GM06990 (cell line): Measurements from ENCODE around the gene P3H2.
A peak's percentile ranks its signal among the peaks of the same experiment; 100 is the strongest.

Experiments
- DNase-seq: peaks from one replicate; pipeline ENCODE4 v3.0.0-alpha.2; 2011; ENCODE audit not compliant: insufficient read length; ENCODE audit errors: extremely low read depth
- H3K27me3 ChIP-seq: replicated peaks from 2 replicates; pipeline ENCODE4 v1.6.0; 2011; ENCODE audit warnings: low read length; ENCODE audit not compliant: control insufficient read depth, insufficient read depth
- H3K36me3 ChIP-seq: 2 replicates; pipeline ENCODE4 v1.5.1; 2011; ENCODE audit warnings: low read length; ENCODE audit not compliant: control insufficient read depth, insufficient read depth
- H3K4me3 ChIP-seq: replicated peaks from 2 replicates; pipeline ENCODE4 v1.5.1; 2011; ENCODE audit warnings: low read depth, mild to moderate bottlenecking, control low read depth, low read length
- TF ChIP-seq, protein P1 (sequence below): IDR thresholded peaks from 2 replicates; pipeline ENCODE4 v1.5.1; 2011; ENCODE audit warnings: low read length, control low read depth, mild to moderate bottlenecking, inconsistent platforms; ENCODE audit not compliant: insufficient read depth, poor library complexity, severe bottlenecking

The P3H2 gene

DNA sequence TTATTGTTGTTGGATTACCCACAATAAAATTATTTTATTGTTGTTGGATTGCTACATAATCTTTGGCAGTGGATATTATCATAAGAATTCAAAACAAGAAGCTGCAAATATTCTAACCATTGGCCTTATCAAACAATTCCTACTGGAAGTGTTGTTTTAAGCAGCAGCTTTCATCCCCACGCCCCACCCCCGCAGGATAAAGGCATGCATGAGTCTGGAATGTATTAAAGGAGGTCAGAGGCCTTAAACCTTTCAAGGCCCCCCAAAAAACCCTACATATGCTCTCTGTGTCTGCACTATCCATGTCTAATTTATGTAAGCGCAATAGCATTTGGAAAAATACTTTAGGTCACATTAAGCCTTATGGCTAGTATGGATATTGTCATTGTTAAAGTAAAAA lies 23.1 kb downstream of the P3H2 start:
- no peak for DNase-seq
- Histone ChIP-seq H3K27me3 (no peaks in the 10 kb centered on the region), H3K36me3 (no peaks in the 10 kb centered on the region), H3K4me3 (no peak overlapping the region)
- TF ChIP-seq, protein P1, sequence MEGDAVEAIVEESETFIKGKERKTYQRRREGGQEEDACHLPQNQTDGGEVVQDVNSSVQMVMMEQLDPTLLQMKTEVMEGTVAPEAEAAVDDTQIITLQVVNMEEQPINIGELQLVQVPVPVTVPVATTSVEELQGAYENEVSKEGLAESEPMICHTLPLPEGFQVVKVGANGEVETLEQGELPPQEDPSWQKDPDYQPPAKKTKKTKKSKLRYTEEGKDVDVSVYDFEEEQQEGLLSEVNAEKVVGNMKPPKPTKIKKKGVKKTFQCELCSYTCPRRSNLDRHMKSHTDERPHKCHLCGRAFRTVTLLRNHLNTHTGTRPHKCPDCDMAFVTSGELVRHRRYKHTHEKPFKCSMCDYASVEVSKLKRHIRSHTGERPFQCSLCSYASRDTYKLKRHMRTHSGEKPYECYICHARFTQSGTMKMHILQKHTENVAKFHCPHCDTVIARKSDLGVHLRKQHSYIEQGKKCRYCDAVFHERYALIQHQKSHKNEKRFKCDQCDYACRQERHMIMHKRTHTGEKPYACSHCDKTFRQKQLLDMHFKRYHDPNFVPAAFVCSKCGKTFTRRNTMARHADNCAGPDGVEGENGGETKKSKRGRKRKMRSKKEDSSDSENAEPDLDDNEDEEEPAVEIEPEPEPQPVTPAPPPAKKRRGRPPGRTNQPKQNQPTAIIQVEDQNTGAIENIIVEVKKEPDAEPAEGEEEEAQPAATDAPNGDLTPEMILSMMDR = no peak

DNA sequence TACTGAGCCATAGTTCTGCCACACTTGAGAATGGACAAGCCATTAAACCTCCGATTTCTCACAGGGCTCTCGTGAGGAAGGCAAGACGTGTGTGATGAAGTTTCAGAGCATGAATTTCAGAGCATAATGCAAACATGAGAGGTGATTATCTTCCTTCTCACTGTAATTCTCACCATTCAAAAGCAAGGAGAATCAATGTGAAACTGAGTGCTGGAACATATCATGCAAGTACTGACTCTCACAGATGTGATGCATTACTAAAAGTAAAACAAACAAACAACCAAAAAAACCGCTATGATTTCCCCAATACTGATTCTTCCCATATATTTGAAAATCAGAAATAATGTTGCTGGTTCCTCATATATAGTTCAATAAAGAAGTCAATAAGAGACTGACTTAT lies 23.7 kb downstream of the P3H2 start:
- Histone ChIP-seq H3K27me3 (no peaks in the 10 kb centered on the region), H3K36me3 (no peaks in the 10 kb centered on the region), H3K4me3 (no peak overlapping the region)
- peak; percentile 82 for DNase-seq
- TF ChIP-seq, protein P1 = no peak

DNA sequence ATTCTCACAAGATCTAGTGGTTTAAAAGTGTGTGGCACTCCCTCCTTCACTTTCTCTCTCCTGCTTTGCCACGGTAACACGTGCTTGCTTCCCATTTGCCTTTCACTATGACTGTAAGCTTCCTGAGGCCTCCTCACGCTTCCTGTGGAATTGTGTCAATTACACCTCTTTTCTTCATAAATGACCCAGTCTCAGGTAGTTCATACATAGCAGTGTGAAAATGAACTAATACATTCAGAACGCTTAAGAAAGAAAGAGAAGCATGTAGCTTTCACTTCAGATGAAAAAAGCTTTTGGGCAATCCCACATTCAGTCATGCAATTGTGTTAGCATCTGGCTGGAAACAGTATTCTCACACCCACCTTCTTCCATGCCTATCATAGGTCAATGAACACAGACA lies 24.4 kb downstream of the P3H2 start:
- no peaks in the 10 kb centered on the region for H3K27me3 ChIP-seq
- DNase-seq = peak; percentile 75

DNA sequence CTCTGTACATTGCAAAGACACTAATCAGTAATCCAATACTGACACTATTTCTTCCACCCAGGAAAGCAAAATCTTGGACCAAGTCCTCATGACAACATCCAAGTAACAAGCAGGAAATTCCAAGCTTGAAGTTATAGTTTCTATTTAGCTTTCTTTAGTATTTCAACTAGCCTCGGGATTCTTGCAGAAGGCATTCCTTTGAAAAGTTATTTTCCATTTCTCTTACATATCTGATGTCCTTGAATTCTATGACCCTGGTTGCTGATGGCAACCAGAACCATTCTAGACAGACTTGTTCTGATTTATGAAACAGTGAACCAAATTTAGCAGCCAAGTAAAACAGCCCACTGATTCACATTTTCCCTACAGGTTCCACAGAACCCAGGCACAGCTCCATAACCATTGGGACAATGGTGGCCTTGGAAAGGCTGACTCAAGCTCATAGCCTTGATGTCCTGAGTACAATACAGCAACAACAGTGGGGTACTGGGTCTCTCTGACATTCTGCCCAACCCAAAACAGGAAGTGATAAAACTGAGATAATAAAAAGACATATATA lies 26.5 kb downstream of the P3H2 start:
- DNase-seq = no peak
- Histone ChIP-seq H3K4me3 (no peak overlapping the region), H3K27me3 (no peaks in the 10 kb centered on the region), H3K36me3 (no peaks in the 10 kb centered on the region)
- TF ChIP-seq, protein P1 = no peak

More for the DNA sequence above, 24.4 kb downstream of the P3H2 start:
- Histone ChIP-seq H3K4me3 (no peak overlapping the region), H3K36me3 (no peaks in the 10 kb centered on the region)
- TF ChIP-seq, protein P1 = no peak

DNA sequence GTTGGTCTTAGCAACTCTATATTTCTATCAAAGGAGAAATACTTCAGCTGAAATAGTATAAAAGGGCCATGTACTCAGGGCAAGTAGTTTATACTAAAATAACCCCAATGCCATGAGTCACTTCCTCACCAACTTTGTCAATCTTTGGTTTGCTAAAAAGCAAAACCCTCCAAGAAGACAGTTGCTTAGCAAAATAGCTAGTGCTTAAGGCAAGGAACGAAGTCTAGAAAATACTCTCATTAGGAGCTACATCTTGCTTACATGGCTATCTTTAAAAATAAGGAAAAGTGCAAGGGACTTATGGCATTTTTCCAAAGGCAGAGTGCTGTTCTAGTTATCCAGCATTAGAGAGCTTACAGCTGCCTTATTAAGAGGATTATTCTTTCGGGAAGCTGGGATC lies 28.4 kb downstream of the P3H2 start:
- Histone ChIP-seq H3K27me3 (no peaks in the 10 kb centered on the region), H3K4me3 (no peak overlapping the region), H3K36me3 (no peaks in the 10 kb centered on the region)
- DNase-seq = peak; percentile 45
- TF ChIP-seq, protein P1 = no peak

DNA sequence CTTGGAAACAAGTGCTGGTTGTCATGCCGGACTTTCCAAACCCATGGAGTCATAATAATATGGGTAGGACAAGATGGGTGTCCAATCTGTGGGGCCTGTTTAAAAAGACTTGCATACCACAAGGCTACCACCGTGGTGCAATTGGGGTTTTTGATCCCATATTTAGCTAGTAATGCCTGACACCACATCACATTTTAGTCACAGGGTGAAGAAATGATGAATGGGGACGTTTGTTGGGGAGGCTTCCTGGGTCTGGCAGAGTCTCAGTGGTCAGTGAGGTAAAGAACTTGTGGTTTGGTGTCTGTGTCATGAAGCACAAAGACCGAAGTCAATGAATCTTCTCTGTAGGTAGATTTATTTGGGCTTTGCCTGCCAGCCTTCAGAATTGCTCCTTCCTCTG lies 31.0 kb downstream of the P3H2 start:
- no peak overlapping the region for H3K4me3 ChIP-seq
- H3K27me3 ChIP-seq = no peaks in the 10 kb centered on the region
- TF ChIP-seq, protein P1 = no peak
- peak; percentile 73 for DNase-seq
- no peaks in the 10 kb centered on the region for H3K36me3 ChIP-seq
